ENCODE data around the gene ANXA10.

- no peak for TF ChIP-seq CTCF (optimal IDR thresholded peaks at IDR 0.05 in 1 of 3, IDR thresholded peaks at IDR 0.05 in 1 of 3, conservative IDR thresholded peaks at IDR 0.05 in 1 of 3; ENCODE audit: extremely low read depth in 1 of 3, insufficient read depth in 2 of 3, low read length in 3 of 3)
- no peak for TF ChIP-seq EZH2 (IDR thresholded peaks at IDR 0.05; ENCODE audit: low read length)
Observed at GRCh38 chr4:168174308-168174707, 82.0 kb downstream of the ANXA10 start.
